GF-D8 (cell line): Measurements from ENCODE around the gene STK32C.

Experiments used
- DNase-seq: peaks from one replicate; lab custom pipeline; 2025; lab: John Stamatoyannopoulos, UW

STK32C gene

DNA sequence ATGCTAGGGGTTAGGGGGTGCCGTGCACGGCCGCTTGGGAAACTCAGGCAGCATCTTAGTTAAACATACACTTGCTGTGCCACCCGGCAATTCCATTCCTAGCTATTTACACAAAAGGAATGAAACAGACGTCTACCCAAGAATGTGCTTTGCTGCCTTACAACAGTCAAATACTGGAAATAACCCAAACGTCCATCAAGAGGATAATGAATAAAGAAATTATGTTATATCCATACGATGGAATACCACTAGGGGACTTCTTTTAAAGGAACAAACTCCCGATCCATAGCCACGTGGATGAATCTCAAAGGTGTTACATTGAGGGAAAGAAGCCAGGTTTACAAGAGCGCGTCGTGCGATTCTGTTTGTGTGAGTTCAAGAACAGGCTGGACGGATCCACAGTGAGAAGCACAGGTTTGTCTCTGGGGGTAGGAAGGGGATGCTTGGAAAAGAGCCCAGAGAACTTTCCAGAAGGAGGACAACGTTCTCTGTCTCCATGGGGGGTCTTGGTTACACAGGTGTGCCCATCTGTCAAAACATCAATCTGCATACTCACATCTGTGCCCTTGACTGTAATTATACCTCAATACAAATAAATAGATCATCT, 41.8 kb downstream of the STK32C start:
- DNase-seq = no peak

GRCh38 chr10:132264966-132265889, 42.5 kb downstream of the STK32C start:
- no peak for DNase-seq

GRCh38 chr10:132264306-132264950, 43.3 kb downstream of the STK32C start:
- no peak for DNase-seq

- DNase-seq = no peak
These were observed 43.9 kb downstream of the STK32C start for GRCh38 chr10:132263866-132264265.

GRCh38 chr10:132259702-132260482, 47.9 kb downstream of the STK32C start:
- no peak for DNase-seq

DNA sequence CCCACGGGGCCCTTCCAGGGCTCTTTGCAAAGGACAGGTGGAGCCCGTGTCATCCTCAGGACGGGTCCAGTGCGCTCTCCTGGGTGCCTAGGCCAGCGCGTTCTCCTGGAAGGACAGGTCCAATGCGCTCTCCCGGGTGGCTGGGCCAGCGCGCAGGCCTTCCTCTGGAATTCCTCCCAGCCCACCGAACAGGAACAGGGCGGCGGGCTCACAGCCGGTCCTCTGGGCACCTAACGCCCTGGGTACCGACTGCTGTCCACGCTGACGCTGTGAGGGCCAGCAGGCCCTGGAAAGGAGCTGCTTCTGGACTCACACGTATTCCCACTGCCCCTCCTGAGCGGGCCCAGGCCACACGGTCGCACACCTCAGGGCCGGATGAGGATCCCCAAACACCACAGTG, 49.3 kb downstream of the STK32C start:
- DNase-seq = no peak

DNA sequence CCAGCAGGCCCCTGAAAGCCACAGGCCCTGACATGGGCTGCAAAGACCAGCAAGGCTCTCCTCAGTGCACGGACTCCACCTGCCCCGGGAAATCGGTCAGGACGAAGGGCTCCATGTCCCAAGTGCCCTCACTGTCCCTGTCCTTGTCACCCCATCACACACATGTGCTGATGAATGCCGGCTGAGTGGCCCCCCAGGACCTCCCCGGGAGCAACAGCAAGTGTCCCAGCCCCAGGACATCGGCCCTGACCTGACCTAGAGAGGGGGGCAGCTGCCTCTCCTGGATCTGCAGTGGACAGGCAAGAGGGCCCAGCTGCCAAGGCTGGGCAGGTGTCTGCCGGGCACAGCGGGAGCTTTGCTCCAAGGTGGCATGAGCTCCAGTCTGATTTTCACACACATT, 49.8 kb downstream of the STK32C start:
- DNase-seq = no peak

DNA sequence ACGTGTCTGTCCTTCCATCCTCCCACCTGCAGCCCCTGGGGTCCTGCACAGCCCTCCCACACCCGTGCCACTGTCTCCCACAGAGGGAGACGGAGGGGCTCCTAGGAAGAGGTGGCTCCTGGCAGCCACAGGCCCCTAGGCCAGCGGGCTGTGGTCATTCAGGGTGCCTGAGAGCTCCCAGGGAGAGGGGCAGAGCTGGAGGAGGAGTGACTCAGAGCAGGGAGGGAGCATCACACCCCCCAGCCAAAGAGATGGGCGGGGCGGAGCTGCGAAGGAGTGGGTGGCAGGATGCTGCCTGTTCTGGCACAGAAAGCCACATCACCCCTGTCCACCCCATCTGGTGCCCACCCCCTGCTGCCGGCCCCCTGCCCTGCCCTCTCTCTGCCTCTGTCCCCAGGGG, 50.5 kb downstream of the STK32C start:
- DNase-seq = no peak

- DNase-seq = no peak
These were observed 50.9 kb downstream of the STK32C start for GRCh38 chr10:132256866-132257265.

DNA sequence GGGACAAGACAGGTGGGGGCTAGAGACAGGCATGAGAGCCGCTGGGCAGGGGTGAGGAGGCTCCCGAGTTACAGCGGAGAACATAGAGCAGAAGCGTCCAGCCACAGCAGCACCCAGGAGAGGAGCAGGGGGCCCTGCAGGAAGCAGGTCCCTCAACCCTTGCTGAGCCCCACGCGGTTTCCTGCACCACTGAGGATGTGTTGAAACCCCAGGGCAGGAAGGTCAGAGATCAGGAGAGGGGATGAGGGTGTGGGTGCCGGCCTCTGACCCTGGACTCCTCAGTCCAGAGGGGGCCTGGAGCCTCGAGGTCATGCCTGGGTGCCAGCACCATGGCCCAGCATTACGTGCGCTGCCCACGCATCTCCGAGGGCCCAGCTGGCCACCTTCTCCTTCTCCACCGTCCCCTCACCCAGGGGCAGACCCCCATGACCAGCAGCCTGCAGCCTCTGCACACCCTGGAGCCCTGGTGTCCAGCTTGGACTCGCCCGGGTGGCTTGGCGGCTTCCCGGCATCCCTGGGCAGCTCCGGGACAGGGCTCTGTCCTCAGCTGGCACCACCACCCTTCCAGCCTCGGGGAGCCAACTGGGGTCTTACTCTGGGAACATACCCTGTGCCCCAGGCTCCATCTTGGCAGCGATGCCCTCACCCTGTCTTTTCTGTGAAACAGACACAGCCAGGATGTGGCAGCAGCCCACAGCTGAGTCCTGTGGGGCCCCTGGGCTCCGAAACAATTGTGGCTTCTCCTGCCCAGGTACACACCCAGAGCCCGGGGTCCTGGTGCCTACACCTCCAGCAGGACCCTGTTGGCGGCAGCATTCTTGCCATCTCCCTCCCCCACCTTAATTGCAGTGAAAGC, 52.0 kb downstream of the STK32C start:
- peak; percentile 39 for DNase-seq

DNA sequence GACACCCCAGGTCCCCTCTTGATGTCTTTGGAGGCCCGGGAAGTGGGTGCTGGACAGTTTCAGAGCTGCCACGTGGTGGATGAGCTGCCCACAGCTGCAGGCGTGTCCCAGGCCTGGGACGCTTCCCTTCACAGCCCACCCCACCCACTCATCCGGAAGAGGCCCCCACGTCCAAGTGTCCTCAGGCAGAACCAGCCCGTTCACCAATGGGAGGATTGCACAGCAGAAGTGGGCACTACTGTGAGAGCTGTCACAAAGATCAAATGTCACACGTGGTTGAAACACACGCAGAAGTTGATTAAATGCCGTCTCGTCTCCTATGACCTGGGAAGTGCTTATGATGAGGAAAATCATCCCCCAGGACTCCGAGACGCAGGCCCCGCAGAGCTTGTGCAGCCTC, 52.9 kb downstream of the STK32C start:
- DNase-seq = no peak

DNA sequence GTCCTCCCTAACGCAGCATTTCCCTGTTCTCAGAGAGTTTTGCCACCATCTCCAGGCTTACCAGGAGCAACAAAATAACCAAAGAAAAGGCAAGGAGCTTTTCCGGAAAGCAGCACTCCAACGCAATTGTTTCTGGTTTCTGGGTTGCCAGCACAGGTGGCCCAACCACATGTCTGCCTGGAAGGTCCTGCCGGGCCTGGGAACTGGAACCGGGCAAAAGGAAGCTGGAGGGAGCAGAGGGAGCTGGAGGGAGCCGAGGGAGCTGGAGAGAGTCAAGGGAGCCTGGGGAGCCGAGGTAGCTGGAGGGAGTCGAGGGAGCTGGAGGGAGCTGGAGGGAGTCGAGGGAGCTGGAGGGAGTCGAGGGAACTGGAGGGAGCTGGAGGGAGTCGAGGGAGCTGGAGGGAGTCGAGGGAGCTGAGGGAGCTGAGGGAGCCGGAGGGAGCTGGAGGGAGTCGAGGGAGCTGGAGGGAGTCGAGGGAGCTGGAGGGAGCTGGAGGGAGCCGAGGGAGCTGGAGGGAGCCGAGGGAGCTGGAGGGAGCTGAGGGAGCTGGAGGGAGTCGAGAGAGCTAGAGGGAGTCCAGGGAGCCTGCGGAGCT, 54.6 kb downstream of the STK32C start:
- no peak for DNase-seq

GRCh38 chr10:132252412-132252811, 55.3 kb downstream of the STK32C start:
- no peak for DNase-seq

- DNase-seq = no peak
These were observed 55.8 kb downstream of the STK32C start for GRCh38 chr10:132251928-132252327.

DNA sequence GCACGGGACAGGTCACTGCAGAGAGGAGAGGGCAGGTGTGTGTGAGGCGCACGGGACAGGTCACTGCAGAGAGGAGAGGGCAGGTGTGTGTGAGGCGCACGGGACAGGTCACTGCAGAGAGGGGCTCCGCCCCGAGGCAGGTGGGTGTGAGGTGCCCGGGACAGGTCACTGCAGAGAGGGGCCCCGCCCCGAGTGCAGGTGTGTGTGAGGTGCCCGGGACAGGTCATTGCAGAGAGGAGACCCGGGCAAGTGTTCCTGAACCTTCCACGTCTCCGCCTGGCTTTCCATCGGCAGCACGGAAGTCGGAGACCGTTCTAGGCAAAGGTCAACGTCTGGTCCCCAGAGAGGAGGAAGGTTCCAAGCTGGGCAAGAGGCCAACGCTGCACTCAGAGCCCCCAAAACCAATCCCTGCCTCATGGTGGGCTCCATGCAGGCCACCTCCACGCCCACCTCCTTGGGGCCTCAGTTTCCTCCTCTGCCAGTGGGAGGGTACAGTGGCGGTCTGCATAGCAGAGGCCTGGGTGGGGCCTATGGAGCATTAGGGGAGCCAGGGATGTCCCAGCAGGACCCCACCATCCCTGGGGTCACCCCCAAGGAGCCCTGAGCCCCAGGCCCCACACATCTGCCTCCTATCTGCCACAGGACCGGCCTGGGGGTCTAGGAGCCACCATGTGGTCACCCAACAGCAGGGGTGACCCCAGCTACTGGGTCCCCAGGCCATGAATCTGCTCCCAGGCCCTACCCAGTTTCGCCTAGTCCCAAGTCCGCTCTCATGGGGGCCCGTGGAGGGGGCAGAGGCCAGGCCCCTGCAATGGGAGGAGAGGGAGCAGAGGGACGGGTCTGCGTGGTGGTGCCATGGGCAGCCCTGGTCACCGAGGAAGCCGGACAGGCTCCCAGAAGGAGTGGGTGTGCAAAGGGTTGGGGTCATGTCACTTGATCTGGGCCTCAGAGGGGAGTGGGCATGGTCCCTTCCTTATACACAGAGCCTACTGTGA, 57.0 kb downstream of the STK32C start:
- no peak for DNase-seq

- peak; percentile 22 for DNase-seq
These were observed 57.9 kb downstream of the STK32C start for GRCh38 chr10:132249824-132250375.

- DNase-seq = no peak
These were observed 58.5 kb downstream of the STK32C start for GRCh38 chr10:132249226-132249724.

DNA sequence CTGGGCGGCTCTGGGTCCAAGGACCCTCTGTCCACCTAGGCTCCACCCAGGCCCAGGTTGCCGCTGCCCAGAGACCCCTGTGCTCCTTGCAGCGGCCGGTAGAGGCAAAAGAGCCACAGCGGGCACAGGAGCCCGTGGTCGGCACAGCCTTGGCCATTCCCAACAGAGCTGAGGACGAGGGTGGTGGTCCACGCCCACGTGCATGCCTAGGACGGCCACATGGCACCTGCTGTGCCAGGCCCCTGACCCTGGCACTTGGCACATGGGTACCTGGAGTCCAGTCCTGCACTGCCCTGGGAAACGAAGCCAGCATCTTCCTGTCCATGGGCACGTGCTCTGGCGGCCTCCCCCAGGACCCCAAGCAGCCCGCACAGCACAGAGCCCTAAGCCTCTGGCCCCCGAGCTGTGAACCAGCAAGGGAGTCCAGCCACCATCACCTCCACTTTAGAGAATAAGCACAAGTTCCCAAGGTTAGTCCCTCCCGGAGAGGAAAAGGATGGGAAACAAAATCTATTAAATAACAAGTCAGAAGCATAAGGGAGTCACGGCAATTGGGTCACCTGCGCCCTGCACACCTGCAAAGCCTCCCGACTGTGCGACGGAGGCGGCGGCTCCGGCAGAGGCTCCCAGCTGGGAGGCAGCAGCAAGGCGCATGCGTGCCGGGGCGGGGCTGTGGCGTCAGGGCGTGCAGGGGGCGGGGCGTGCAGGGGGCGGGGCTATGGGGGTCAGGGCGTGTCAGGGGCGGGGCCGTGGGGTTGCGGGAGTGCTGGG, 59.1 kb downstream of the STK32C start:
- DNase-seq = no peak
